HepG2 (cell line): ENCODE measurements around the gene TMEM63C. TPM values are rescaled to one million over a fixed set of nuclear protein-coding genes. Genes with fewer than 3 reads are reported as not detected.
A peak's percentile ranks its signal among the peaks of the same experiment; 100 is the strongest.

Experiments used
- ARID2 ChIP-seq: sonication (generic); formaldehyde crosslinking; IDR thresholded peaks from 2 replicates; pipeline ENCODE4 v1.8.1; 2022; ENCODE audit warnings: mild to moderate bottlenecking, missing genetic modification reagents, borderline replicate concordance
- CBX5 ChIP-seq: sonication (generic); formaldehyde crosslinking; IDR thresholded peaks from 2 replicates; pipeline ENCODE4 v1.4.0; 2020; ENCODE audit warnings: missing genetic modification reagents, borderline replicate concordance
- EZH2 ChIP-seq: conservative IDR thresholded peaks from 2 replicates; pipeline ENCODE4 v1.6.1; 2012; ENCODE audit warnings: mild to moderate bottlenecking, low read depth, low read length, moderate library complexity
- FLYWCH1 ChIP-seq: sonication (generic); formaldehyde crosslinking; IDR thresholded peaks from 2 replicates; pipeline ENCODE4 v1.8.1; 2023; ENCODE audit warnings: mild to moderate bottlenecking, missing genetic modification reagents
- HNRNPL ChIP-seq: fragments of 200-400 bp; formaldehyde crosslinking; IDR thresholded peaks from 2 replicates; pipeline ENCODE4 v1.6.1; 2017; ENCODE audit warnings: mild to moderate bottlenecking, low read depth, low read length
- IRF2 ChIP-seq: IDR thresholded peaks from 2 replicates; pipeline ENCODE4 v1.6.1; 2018; ENCODE audit warnings: missing genetic modification reagents, missing compliant biosample characterization
- IRX3 ChIP-seq: sonication (generic); formaldehyde crosslinking; IDR thresholded peaks from 2 replicates; pipeline ENCODE4 v1.8.1; 2023; ENCODE audit warnings: mild to moderate bottlenecking, low read depth, missing genetic modification reagents, borderline replicate concordance
- LCORL ChIP-seq, 2 experiments: fragments of 450-650 bp in 1 of 2; sonication (generic) in 1 of 2; formaldehyde crosslinking in 1 of 2; IDR thresholded peaks; 2 replicates each; pipeline versions ENCODE4 v1.5.0 to v1.6.1; 2017 to 2020; ENCODE audit warnings: antibody characterized with exemption in 1 of 2, missing genetic modification reagents in 1 of 2
- RELA ChIP-seq: sonication (generic); formaldehyde crosslinking; IDR thresholded peaks from 2 replicates; pipeline ENCODE4 v1.4.0; 2020; ENCODE audit warnings: missing genetic modification reagents
- RXRB ChIP-seq: IDR thresholded peaks from 2 replicates; pipeline ENCODE4 v1.6.1; 2016; ENCODE audit warnings: borderline replicate concordance, missing genetic modification reagents, missing compliant biosample characterization
- SETDB1 ChIP-seq: sonication (generic); formaldehyde crosslinking; IDR thresholded peaks from 2 replicates; pipeline ENCODE4 v1.5.1; 2020; ENCODE audit warnings: missing genetic modification reagents, mild to moderate bottlenecking, borderline replicate concordance
- TRIM24 ChIP-seq: sonication (generic); formaldehyde crosslinking; IDR thresholded peaks from 2 replicates; pipeline ENCODE4 v1.8.0; 2022; ENCODE audit warnings: mild to moderate bottlenecking, missing genetic modification reagents
- ZNF10 ChIP-seq: sonication (generic); formaldehyde crosslinking; IDR thresholded peaks from 2 replicates; pipeline ENCODE4 v1.4.0; 2020; ENCODE audit warnings: mild to moderate bottlenecking, low read depth, missing genetic modification reagents, borderline replicate concordance
- ZNF205 ChIP-seq: IDR thresholded peaks from 2 replicates; pipeline ENCODE4 v1.6.1; 2018; ENCODE audit warnings: missing biosample characterization, missing genetic modification reagents
- ZNF343 ChIP-seq: sonication (generic); formaldehyde crosslinking; IDR thresholded peaks from 2 replicates; pipeline ENCODE4 v1.4.0; 2020; ENCODE audit warnings: mild to moderate bottlenecking, missing genetic modification reagents
- ZNF367 ChIP-seq: sonication (generic); formaldehyde crosslinking; IDR thresholded peaks from 2 replicates; pipeline ENCODE4 v1.4.0; 2020; ENCODE audit warnings: missing genetic modification reagents, borderline replicate concordance
- ZNF660 ChIP-seq: sonication (generic); formaldehyde crosslinking; IDR thresholded peaks from 2 replicates; pipeline ENCODE4 v1.5.1; 2020; ENCODE audit warnings: mild to moderate bottlenecking, low read depth, missing genetic modification reagents, borderline replicate concordance
- polyA plus RNA-seq, 8 experiments: library from polyadenylated mRNA; depleted of rRNA in 3 of 8; stranded (reverse) in 7 of 8; unstranded in 1 of 8; fragments of >200 nt; fragmentation: Illumina TruSeq in 4 of 8; extraction: Trizol in 4 of 8; gene quantifications; 2 replicates each; pipeline versions ENCODE4 v1.2.1 to v1.2.3, GENCODE V29; 2011 to 2016; ENCODE audit warnings: low read depth in 4 of 8, missing spikeins in 1 of 8, mixed read lengths in 1 of 8; ENCODE audit not compliant: insufficient read depth in 1 of 8
- total RNA-seq, 5 experiments: library from RNA; depleted of rRNA; stranded (reverse); fragments of >200 nt; fragmentation: Illumina TruSeq; extraction: Trizol; gene quantifications; 2 replicates each; pipeline ENCODE4 v1.2.3, GENCODE V29; 2016; ENCODE audit warnings: low read depth in 1 of 5
- TF ChIP-seq, protein P1 (sequence below): sonication (generic); formaldehyde crosslinking; IDR thresholded peaks from 2 replicates; pipeline ENCODE4 v1.5.0; 2020; ENCODE audit warnings: missing genetic modification reagents
- TF ChIP-seq, protein P2 (sequence below): sonication (generic); formaldehyde crosslinking; IDR thresholded peaks from 2 replicates; pipeline ENCODE4 v1.9.0; 2021; ENCODE audit warnings: missing genetic modification reagents, borderline replicate concordance
- TF ChIP-seq, protein P3 (sequence below): IDR thresholded peaks from 2 replicates; pipeline ENCODE4 v1.6.1; 2016; ENCODE audit warnings: missing compliant biosample characterization, missing genetic modification reagents, borderline replicate concordance
- TF ChIP-seq, protein P4 (sequence below): sonication (generic); formaldehyde crosslinking; IDR thresholded peaks from 2 replicates; pipeline ENCODE4 v1.5.1; 2020; ENCODE audit warnings: missing genetic modification reagents, mild to moderate bottlenecking, borderline replicate concordance
- TF ChIP-seq, protein P5 (sequence below): sonication (generic); formaldehyde crosslinking; IDR thresholded peaks from 2 replicates; pipeline ENCODE4 v1.5.0; 2020; ENCODE audit warnings: mild to moderate bottlenecking, missing genetic modification reagents

Gene TMEM63C
- total and polyA plus RNA-seq, 2 of the 13 experiments (the other 11 are each of a cell fraction or from before 2014, with no cell fraction given): 0.17 to 0.27 TPM

DNA sequence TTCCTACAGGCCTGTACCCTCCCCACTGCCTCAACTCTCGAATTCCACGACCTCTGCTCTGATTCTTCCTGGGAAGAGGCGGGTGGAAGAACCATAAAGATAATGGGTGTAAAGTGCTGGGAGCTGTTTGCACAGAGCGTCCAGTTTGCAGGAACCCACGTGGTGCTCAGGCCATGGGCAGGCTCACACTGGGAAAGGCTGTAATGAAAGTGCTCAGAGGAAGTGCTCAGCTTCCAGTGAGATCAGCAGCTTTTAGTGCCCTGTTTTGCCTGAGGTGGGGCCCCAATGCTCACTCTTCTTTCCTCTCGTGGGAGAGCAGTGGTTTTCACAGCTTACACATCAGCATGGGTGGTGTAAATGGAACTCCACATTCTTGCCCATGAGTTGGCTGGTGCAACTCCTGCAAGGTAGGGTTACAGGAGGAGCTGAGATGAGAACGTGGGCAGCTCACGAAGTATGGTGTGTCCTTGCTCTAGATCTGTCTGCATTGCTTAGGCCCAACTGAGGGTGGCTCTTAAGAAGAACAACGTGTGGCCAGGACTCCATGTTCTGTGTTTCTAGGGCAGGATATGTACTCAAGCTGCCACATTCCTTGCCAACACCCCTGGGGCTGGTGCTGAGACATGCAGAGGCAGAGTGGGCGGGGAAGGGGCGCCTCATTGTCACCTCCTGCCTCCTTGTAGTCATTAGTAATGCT lies 2.9 kb downstream of the TMEM63C start (continued):
- TF ChIP-seq, protein P1, sequence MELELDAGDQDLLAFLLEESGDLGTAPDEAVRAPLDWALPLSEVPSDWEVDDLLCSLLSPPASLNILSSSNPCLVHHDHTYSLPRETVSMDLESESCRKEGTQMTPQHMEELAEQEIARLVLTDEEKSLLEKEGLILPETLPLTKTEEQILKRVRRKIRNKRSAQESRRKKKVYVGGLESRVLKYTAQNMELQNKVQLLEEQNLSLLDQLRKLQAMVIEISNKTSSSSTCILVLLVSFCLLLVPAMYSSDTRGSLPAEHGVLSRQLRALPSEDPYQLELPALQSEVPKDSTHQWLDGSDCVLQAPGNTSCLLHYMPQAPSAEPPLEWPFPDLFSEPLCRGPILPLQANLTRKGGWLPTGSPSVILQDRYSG (CRISPR knock-in tag): no peak
- TF ChIP-seq ZNF660 (CRISPR knock-in tag) (no peak), ZNF343 (CRISPR knock-in tag) (no peak), CBX5 (CRISPR knock-in tag) (no peak), HNRNPL (no peak), SETDB1 (CRISPR knock-in tag) (no peak), ZNF10 (CRISPR knock-in tag) (no peak), FLYWCH1 (no peak), IRF2 (CRISPR knock-in tag) (peak; percentile 34; the same call in 1 of the 2 replicates), TRIM24 (CRISPR knock-in tag) (no peak), LCORL (IDR thresholded peaks at IDR 0.05) (no peak), LCORL (CRISPR knock-in tag; IDR thresholded peaks at IDR 0.05) (no peak), ARID2 (CRISPR knock-in tag) (no peak), RELA (CRISPR knock-in tag) (no peak), EZH2 (no peak), ZNF367 (CRISPR knock-in tag) (no peak), IRX3 (CRISPR knock-in tag) (no peak), ZNF205 (CRISPR knock-in tag) (peak; percentile 95), RXRB (CRISPR knock-in tag) (peak; percentile 79)
- TF ChIP-seq, protein P2, sequence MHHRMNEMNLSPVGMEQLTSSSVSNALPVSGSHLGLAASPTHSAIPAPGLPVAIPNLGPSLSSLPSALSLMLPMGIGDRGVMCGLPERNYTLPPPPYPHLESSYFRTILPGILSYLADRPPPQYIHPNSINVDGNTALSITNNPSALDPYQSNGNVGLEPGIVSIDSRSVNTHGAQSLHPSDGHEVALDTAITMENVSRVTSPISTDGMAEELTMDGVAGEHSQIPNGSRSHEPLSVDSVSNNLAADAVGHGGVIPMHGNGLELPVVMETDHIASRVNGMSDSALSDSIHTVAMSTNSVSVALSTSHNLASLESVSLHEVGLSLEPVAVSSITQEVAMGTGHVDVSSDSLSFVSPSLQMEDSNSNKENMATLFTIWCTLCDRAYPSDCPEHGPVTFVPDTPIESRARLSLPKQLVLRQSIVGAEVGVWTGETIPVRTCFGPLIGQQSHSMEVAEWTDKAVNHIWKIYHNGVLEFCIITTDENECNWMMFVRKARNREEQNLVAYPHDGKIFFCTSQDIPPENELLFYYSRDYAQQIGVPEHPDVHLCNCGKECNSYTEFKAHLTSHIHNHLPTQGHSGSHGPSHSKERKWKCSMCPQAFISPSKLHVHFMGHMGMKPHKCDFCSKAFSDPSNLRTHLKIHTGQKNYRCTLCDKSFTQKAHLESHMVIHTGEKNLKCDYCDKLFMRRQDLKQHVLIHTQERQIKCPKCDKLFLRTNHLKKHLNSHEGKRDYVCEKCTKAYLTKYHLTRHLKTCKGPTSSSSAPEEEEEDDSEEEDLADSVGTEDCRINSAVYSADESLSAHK (CRISPR knock-in tag): no peak
- TF ChIP-seq, protein P3, sequence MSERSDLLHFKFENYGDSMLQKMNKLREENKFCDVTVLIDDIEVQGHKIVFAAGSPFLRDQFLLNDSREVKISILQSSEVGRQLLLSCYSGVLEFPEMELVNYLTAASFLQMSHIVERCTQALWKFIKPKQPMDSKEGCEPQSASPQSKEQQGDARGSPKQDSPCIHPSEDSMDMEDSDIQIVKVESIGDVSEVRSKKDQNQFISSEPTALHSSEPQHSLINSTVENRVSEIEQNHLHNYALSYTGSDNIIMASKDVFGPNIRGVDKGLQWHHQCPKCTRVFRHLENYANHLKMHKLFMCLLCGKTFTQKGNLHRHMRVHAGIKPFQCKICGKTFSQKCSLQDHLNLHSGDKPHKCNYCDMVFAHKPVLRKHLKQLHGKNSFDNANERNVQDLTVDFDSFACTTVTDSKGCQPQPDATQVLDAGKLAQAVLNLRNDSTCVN: no peak
- TF ChIP-seq, protein P4, sequence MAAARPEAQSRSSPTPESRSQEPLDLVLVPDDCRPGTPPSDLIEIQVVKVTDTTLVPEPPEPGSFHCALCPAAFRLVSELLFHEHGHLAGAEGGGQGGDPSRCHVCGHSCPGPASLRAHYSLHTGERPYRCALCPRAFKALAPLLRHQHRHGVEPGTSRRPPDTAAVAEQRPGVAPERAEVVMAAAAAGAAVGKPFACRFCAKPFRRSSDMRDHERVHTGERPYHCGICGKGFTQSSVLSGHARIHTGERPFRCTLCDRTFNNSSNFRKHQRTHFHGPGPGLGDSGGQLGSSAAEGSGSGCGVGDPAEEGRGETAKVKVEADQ (CRISPR knock-in tag): no peak
- TF ChIP-seq, protein P5, sequence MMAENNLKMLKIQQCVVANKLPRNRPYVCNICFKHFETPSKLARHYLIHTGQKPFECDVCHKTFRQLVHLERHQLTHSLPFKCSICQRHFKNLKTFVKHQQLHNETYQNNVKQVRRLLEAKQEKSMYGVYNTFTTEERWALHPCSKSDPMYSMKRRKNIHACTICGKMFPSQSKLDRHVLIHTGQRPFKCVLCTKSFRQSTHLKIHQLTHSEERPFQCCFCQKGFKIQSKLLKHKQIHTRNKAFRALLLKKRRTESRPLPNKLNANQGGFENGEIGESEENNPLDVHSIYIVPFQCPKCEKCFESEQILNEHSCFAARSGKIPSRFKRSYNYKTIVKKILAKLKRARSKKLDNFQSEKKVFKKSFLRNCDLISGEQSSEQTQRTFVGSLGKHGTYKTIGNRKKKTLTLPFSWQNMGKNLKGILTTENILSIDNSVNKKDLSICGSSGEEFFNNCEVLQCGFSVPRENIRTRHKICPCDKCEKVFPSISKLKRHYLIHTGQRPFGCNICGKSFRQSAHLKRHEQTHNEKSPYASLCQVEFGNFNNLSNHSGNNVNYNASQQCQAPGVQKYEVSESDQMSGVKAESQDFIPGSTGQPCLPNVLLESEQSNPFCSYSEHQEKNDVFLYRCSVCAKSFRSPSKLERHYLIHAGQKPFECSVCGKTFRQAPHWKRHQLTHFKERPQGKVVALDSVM: no peak
